ENCODE data around the gene CFLAR. TPM values are rescaled to one million over a fixed set of nuclear protein-coding genes. Genes with fewer than 3 reads are reported as not detected.

The CFLAR gene
- total RNA-seq, 4 donors from 2014 or later: 239 to 412 (median 326) TPM

DNA sequence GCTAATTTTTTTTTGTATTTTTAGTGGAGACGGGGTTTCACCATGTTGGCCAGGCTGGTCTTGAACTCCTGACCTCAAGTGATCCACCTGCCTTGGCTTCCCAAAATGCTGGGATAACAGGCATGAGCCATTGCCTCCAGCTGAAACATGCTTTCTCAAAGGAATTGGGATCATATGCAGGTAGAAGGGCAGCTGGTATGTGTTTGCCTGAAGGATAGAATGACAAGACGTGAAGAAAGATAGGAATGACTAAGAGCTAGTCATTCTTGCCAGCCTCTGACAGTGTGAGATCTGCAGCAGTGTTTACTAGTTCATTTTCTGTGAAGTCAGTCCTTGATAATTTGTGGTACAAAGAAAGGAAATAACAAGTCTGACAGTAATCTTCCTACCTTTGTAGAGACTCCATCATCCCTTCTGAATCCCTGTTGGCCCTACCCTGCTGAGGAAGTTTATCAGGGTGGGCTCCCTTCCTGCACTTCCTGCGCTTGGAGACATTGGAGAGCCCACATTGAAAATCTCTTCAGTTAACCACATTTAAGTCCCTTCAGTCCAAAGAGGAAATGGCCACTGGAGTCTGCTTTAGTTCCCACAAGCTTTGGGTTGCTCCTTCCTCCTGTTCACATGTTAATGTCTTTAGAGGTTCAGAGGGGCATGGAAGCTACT lies 14.7 kb downstream of the CFLAR start:
- TF ChIP-seq, protein P1, sequence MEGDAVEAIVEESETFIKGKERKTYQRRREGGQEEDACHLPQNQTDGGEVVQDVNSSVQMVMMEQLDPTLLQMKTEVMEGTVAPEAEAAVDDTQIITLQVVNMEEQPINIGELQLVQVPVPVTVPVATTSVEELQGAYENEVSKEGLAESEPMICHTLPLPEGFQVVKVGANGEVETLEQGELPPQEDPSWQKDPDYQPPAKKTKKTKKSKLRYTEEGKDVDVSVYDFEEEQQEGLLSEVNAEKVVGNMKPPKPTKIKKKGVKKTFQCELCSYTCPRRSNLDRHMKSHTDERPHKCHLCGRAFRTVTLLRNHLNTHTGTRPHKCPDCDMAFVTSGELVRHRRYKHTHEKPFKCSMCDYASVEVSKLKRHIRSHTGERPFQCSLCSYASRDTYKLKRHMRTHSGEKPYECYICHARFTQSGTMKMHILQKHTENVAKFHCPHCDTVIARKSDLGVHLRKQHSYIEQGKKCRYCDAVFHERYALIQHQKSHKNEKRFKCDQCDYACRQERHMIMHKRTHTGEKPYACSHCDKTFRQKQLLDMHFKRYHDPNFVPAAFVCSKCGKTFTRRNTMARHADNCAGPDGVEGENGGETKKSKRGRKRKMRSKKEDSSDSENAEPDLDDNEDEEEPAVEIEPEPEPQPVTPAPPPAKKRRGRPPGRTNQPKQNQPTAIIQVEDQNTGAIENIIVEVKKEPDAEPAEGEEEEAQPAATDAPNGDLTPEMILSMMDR (IDR thresholded peaks at IDR 0.05; ENCODE audit: low read depth): no peak

DNA sequence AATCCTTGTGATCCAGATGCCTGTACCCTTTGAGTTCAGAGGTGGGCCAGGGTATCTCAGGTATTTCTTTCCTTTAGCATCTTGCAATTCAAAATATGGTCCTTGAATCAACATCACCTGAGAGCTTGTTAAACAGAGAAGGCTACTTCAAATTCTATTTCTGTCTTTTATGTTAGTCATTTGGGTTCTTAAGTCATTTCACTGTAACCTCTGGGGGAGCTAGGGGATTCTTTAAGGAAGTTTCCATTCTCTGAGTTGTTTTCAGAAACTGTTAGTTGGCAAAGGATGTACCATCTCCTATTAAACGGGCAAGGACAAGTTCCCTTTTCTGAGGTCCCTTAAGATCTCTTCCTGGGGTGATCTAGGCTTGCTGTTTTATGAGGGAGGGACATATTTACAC lies 16.6 kb downstream of the CFLAR start:
- TF ChIP-seq, protein P1 (IDR thresholded peaks at IDR 0.05; ENCODE audit: low read depth): no peak

DNA sequence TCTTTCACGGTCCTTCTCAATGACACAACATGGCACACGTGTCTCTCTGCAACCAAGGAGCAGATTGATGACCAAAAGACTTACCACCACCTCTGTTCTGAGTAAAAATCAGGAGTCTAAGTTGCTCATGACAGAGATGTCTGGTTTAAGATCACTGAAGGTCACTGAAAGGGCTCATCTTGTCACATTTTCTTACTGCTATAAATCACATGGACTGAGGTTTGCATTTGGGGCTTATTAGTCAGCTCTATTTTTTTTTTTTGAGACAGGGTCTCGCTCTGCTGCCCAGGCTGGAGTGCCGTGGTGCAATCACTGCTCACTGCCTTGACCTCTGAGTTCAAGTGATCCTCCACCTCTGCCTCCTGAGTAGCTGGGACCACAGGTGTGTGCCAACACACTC lies 19.4 kb downstream of the CFLAR start:
- TF ChIP-seq, protein P1 (IDR thresholded peaks at IDR 0.05; ENCODE audit: low read depth): no peak

DNA sequence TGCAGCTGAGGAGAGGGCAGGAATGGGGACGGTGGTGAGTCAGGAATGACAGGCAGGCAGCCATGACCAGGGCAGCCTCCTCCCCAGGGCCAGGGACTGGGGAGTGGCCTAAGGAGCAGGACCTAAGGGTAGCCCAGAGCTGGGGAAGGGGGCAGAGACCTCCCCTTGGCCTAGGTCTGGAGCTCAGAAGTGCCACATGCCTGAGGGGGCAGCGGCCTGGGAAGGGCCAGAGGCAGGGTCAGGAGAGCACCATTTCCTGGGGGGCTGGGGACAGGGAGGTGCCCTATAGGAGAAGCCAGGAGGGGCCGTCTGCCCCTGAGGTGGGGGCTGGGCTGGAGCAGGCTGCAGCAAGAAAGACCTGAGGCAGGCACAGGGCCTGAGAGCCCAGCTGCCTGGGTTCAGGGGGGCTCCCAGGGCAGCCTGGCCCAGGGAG lies 20.9 kb downstream of the CFLAR start:
- TF ChIP-seq, protein P1 (IDR thresholded peaks at IDR 0.05; ENCODE audit: low read depth): no peak

DNA sequence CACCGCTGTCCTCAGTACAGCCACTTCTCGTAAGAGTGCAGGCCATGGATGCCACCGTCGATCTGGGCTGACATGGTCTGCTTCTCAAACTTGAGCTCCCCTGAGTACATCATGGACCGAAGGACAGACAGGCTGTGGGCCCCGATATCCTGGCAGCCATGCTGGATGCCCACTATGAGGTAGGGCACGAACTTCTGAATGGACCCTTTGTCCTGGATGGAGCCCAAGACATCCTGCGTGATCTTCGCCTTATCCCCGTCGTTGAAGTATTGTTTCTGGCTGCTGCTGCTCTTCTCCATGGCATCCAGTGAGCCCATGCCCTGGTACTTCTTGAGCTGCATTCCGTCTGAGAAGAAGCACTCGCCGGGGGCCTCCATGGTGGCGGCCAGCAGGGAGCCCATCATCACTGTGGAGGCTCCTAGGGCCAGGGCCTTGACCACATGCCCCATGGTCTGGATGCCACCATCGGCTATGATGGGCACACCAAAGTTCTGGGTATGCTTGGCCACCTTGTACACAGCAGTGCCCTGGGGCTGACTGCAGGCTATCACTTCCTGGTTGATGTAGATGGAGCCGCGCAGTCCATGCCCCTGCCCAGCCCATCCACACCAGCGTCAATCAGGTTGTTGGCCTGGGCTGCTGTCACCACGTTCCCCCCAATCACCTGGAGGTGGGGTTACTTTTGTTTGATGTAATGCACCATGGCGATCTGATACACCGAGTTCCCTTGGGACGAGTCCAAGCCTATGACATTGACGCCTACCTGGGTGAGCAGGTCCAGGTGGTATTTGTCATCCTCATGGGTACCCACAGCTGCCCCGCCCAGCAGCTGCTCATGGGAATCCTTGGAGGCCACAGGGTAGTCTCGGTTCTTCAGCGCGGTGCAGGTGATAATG lies 21.8 kb downstream of the CFLAR start:
- TF ChIP-seq, protein P1 (IDR thresholded peaks at IDR 0.05; ENCODE audit: low read depth): no peak

DNA sequence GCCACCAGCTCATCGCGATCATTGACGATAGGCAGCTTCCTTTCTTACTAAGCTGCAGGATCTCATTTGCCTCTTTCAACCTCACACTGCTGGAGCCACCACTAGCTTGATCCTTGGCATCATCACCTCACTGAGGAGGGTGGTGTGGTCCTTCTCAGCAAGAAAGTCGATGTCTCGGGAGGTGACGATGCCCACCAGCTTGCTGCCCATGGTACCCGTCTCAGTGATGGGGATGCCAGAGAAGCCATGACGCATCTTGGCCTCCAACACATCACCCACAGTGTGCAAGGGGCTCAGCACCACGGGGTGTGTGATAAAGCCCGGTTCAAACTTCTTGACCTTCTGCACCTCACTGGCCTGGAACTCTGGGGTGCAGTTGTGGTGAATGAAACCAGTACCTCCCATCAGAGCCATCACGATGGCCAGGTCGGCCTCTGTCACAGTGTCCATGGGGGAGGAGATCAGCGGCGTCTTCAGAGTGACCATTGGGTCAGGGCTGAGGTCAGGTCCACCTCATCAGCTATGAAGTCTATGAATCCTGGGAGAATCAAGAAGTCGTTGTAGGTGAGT lies 22.5 kb downstream of the CFLAR start:
- TF ChIP-seq, protein P1 (IDR thresholded peaks at IDR 0.05; ENCODE audit: low read depth): no peak
